HEK293T (cell line): Measurements from ENCODE around the gene HSP90AB1.

ENCODE experiments used
- CTCF ChIA-PET: fragments of 350-600 bp; formaldehyde crosslinking; extraction: SDS; loops from one replicate; lab custom pipeline; 2021; ENCODE audit warnings: antibody characterized with exemption, inconsistent platforms; lab: Yijun Ruan, JAX
- POLR2A ChIA-PET: fragments of 350-600 bp; formaldehyde crosslinking; extraction: SDS; loops from one replicate; lab custom pipeline; 2020; ENCODE audit warnings: antibody characterized with exemption, inconsistent platforms; lab: Yijun Ruan, JAX
- DNase-seq: peaks from one replicate; pipeline ENCODE4 v3.0.0; 2012; ENCODE audit warnings: mixed read lengths; ENCODE audit errors: extremely low spot score
- ARNT ChIP-seq: fragments of 450-650 bp; IDR thresholded peaks from 2 replicates; pipeline ENCODE4 v1.6.1; 2017; ENCODE audit warnings: mild to moderate bottlenecking
- BHLHE40 ChIP-seq: fragments of 450-650 bp; IDR thresholded peaks from 2 replicates; pipeline ENCODE4 v1.6.1; 2016; ENCODE audit warnings: mild to moderate bottlenecking, moderate library complexity, borderline replicate concordance
- ELF4 ChIP-seq: fragments of 450-650 bp; IDR thresholded peaks from 2 replicates; pipeline ENCODE4 v1.6.1; 2017; ENCODE audit warnings: antibody characterized with exemption
- FOXA1 ChIP-seq: fragments of 450-650 bp; IDR thresholded peaks from 2 replicates; pipeline ENCODE4 v1.6.1; 2016; ENCODE audit warnings: mild to moderate bottlenecking
- FOXK2 ChIP-seq: fragments of 450-650 bp; IDR thresholded peaks from 2 replicates; pipeline ENCODE4 v1.6.1; 2016; ENCODE audit warnings: mild to moderate bottlenecking
- FOXM1 ChIP-seq: fragments of 450-650 bp; IDR thresholded peaks from 2 replicates; pipeline ENCODE4 v1.6.1; 2017; ENCODE audit warnings: mild to moderate bottlenecking, borderline replicate concordance
- HDGF ChIP-seq: fragments of 450-650 bp; IDR thresholded peaks from 2 replicates; pipeline ENCODE4 v1.6.1; 2017; ENCODE audit warnings: antibody characterized with exemption, borderline replicate concordance
- L3MBTL2 ChIP-seq: fragments of 450-650 bp; conservative IDR thresholded peaks from 2 replicates; pipeline ENCODE4 v1.6.1; 2016; ENCODE audit warnings: mild to moderate bottlenecking
- LEF1 ChIP-seq: fragments of 450-650 bp; IDR thresholded peaks from 2 replicates; pipeline ENCODE4 v1.6.1; 2017; ENCODE audit warnings: mild to moderate bottlenecking, borderline replicate concordance
- NFRKB ChIP-seq: fragments of 450-650 bp; IDR thresholded peaks from 2 replicates; pipeline ENCODE4 v1.6.1; 2016; ENCODE audit warnings: mild to moderate bottlenecking, moderate library complexity
- SP1 ChIP-seq: fragments of 450-650 bp; IDR thresholded peaks from 2 replicates; pipeline ENCODE4 v1.6.1; 2017
- SUZ12 ChIP-seq: fragments of 450-650 bp; IDR thresholded peaks from 2 replicates; pipeline ENCODE4 v1.6.1; 2016; ENCODE audit warnings: mild to moderate bottlenecking
- TARDBP ChIP-seq: fragments of 450-650 bp; IDR thresholded peaks from 2 replicates; pipeline ENCODE4 v1.6.1; 2016
- ZNF384 ChIP-seq: fragments of 450-650 bp; IDR thresholded peaks from 2 replicates; pipeline ENCODE4 v1.6.1; 2016

The HSP90AB1 gene

GRCh38 chr6:44253307-44254101 is 6.6 kb downstream of the HSP90AB1 start:
- no peak for DNase-seq
- POLR2A ChIA-PET: no interaction called here
- CTCF ChIA-PET: interaction anchor here (0.7 to 1.2 kb wide), 5 partner anchors 17 to 91 kb away, joined by 3 read pairs; partner anchors contain the start of gene TMEM151B
- TF ChIP-seq FOXA1 (no peak), ZNF384 (no peak)

- TF ChIP-seq BHLHE40: no peak
- POLR2A ChIA-PET: interaction anchor here (0.9 to 3.7 kb wide), 2 partner anchors 8 kb away, joined by 3 to 117 read pairs; partner anchors contain the start of gene HSP90AB1
- DNase-seq: no peak
- CTCF ChIA-PET: interaction anchor here (0.7 to 3.4 kb wide), 9 partner anchors 13 to 92 kb away, joined by 3 to 28 read pairs (median 3); partner anchors contain the start of gene TMEM151B
Measured at GRCh38 chr6:44254191-44255104, 7.5 kb downstream of the HSP90AB1 start.

- ChIA-PET CTCF (interaction anchor here (0.7 to 3.4 kb wide), 5 partner anchors 12 to 93 kb away, joined by 3 to 28 read pairs (median 3); partner anchors contain the start of gene TMEM151B), POLR2A (interaction anchor here (0.8 to 3.7 kb wide), 3 partner anchors 9 to 82 kb away, joined by 3 to 117 read pairs (median 6); partner anchors contain the start of gene HSP90AB1)
- no peak for DNase-seq
- no peak for TF ChIP-seq TARDBP
- TF ChIP-seq ELF4: no peak
- 0 out of 2 replicates have a peak, but pooled peaks have one; percentile 7 for TF ChIP-seq L3MBTL2
- TF ChIP-seq FOXM1: no peak
Measured at GRCh38 chr6:44255105-44255808, 8.4 kb downstream of the HSP90AB1 start.

GRCh38 chr6:44255871-44256774 is 9.2 kb downstream of the HSP90AB1 start:
- no peak for DNase-seq
- CTCF ChIA-PET: interaction anchor here (0.6 to 3.4 kb wide), 18 partner anchors 7 to 255 kb away, joined by 3 to 28 read pairs (median 4); partner anchors contain the start of genes HSP90AB1 and TMEM151B
- POLR2A ChIA-PET: interaction anchor here (0.7 to 3.7 kb wide), 18 partner anchors 10 to 83 kb away, joined by 3 to 117 read pairs (median 4); partner anchors contain the start of genes HSP90AB1 and SLC29A1

GRCh38 chr6:44256775-44257024 is 9.8 kb downstream of the HSP90AB1 start:
- ChIA-PET CTCF (interaction anchor here (0.5 to 3.4 kb wide), 18 partner anchors 8 to 256 kb away, joined by 3 to 28 read pairs (median 4); partner anchors contain the start of genes HSP90AB1 and TMEM151B), POLR2A (interaction anchor here (0.6 to 3.7 kb wide), 18 partner anchors 10 to 554 kb away, joined by 3 to 117 read pairs (median 4); partner anchors contain the start of genes HSP90AB1 and SLC29A1)
- TF ChIP-seq SUZ12 (no peak), ARNT (no peak), BHLHE40 (no peak), FOXK2 (no peak), FOXM1 (no peak), SP1 (no peak), ZNF384 (no peak), TARDBP (no peak), ELF4 (no peak), NFRKB (no peak), LEF1 (no peak)
- DNase-seq: peak; percentile 36

More at GRCh38 chr6:44255871-44256774, 9.2 kb downstream of the HSP90AB1 start:
- TF ChIP-seq TARDBP (no peak), FOXA1 (no peak), FOXK2 (no peak), ELF4 (no peak), BHLHE40 (no peak), SUZ12 (no peak), FOXM1 (no peak), ZNF384 (no peak)

- ChIA-PET CTCF (interaction anchor here (0.5 to 3.4 kb wide), 18 partner anchors 8 to 256 kb away, joined by 3 to 28 read pairs (median 4); partner anchors contain the start of genes HSP90AB1 and TMEM151B), POLR2A (interaction anchor here (0.6 to 3.7 kb wide), 18 partner anchors 11 to 554 kb away, joined by 3 to 117 read pairs (median 4); partner anchors contain the start of genes HSP90AB1 and SLC29A1)
- DNase-seq: peak; percentile 78
- TF ChIP-seq HDGF (no peak), L3MBTL2 (peak; percentile 90), FOXM1 (peak; percentile 92)
Measured at GRCh38 chr6:44257025-44257752, 10.3 kb downstream of the HSP90AB1 start, which contains the start of gene SLC35B2. TSS of gene SLC35B2 (minus strand) at chr6:44257528. CDS start at chr6:44257410, 118 bp downstream.
